ENCODE results near the gene ACMSD. TPM values are rescaled to one million over a fixed set of nuclear protein-coding genes. Genes with fewer than 3 reads are reported as not detected.

The ACMSD gene
- total RNA-seq, 3 donors from 2014 or later (not counting 1 experiment from before 2014, with no cell fraction given), result not detected

DNA sequence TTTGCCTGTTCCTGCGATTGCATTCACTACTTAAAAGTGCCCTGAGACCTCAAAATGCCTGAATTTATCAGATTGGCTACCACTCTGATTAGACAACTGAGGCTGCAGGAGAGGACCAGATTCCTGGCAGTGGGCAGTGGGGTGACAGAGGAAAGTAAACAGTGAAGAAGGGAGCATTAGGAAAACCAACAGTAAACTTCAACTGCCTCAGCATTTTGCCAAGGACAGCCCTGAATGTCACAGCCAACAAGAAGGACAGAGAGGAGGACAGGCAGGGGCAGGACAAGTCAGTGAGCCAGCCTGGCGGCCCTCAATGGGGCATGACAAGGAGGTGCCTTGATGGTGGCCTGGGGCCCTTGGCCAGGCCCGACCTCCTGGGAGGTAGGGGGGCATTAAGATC, 24.3 kb downstream of the ACMSD start:
- no peaks in the 10 kb centered on the region for H3K36me3 ChIP-seq (ENCODE audit: control insufficient read depth, insufficient read depth, low read length)
- no peaks in the 10 kb centered on the region for H3K4me1 ChIP-seq (ENCODE audit: control insufficient read depth, insufficient read depth, low read length)
- H3K27me3 ChIP-seq (ENCODE audit: control insufficient read depth, insufficient read depth, low read length), result no peaks in the 10 kb centered on the region
- ATAC-seq (no peak), DNase-seq (no peak)
- Mint-ChIP-seq H3K4me1 (no peaks in the 10 kb centered on the region), H3K27ac (no peak overlapping the region), H3K27me3 (ENCODE audit: low read depth in 2 of 2) (no peaks in the 10 kb centered on the region), H3K36me3 (no peaks in the 10 kb centered on the region), H3K4me3 (no peak overlapping the region), H3K9me3 (no peaks in the 10 kb centered on the region)
- H3K4me3 ChIP-seq (ENCODE audit: low read length), result no peak overlapping the region
- H3K9me3 ChIP-seq (ENCODE audit: control insufficient read depth, insufficient read depth, low read length), result no peaks in the 10 kb centered on the region
- WGBS (ENCODE audit: insufficient coverage), result 95% methylated on average over 3 of the region's 3 CpGs
- TF ChIP-seq, protein P1, sequence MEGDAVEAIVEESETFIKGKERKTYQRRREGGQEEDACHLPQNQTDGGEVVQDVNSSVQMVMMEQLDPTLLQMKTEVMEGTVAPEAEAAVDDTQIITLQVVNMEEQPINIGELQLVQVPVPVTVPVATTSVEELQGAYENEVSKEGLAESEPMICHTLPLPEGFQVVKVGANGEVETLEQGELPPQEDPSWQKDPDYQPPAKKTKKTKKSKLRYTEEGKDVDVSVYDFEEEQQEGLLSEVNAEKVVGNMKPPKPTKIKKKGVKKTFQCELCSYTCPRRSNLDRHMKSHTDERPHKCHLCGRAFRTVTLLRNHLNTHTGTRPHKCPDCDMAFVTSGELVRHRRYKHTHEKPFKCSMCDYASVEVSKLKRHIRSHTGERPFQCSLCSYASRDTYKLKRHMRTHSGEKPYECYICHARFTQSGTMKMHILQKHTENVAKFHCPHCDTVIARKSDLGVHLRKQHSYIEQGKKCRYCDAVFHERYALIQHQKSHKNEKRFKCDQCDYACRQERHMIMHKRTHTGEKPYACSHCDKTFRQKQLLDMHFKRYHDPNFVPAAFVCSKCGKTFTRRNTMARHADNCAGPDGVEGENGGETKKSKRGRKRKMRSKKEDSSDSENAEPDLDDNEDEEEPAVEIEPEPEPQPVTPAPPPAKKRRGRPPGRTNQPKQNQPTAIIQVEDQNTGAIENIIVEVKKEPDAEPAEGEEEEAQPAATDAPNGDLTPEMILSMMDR (IDR thresholded peaks at IDR 0.05), result no peak
- intact Hi-C loops (cut with micrococcal nuclease), result no loop called here
- H3K27ac ChIP-seq (ENCODE audit: low read length), result no peak overlapping the region

DNA sequence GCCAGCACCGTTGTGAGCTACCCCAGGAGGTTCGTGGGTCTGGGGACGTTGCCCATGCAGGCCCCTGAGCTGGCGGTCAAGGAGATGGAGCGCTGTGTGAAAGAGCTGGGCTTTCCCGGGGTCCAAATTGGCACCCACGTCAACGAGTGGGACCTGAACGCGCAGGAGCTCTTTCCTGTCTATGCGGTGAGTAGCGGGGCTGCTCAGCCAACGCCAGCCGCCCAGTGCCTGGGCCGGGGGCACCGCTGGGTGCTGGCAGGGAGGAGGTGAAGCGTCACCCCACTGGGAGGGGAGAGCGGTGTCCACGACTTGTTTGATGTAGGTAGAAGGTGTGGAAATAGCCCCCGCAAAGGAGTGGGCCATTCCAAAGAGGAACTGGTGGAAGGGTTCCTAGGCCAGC, 25.0 kb downstream of the ACMSD start:
- no peak overlapping the region for H3K27ac ChIP-seq (ENCODE audit: low read length)
- intact Hi-C loops (cut with micrococcal nuclease), result no loop called here
- ATAC-seq (no peak), DNase-seq (no peak)
- no peaks in the 10 kb centered on the region for H3K36me3 ChIP-seq (ENCODE audit: control insufficient read depth, insufficient read depth, low read length)
- no peaks in the 10 kb centered on the region for H3K9me3 ChIP-seq (ENCODE audit: control insufficient read depth, insufficient read depth, low read length)
- no peaks in the 10 kb centered on the region for H3K4me1 Mint-ChIP-seq
- no peaks in the 10 kb centered on the region for H3K4me1 ChIP-seq (ENCODE audit: control insufficient read depth, insufficient read depth, low read length)
- no peaks in the 10 kb centered on the region for H3K27me3 Mint-ChIP-seq (ENCODE audit: low read depth in 2 of 2)
- no peaks in the 10 kb centered on the region for H3K36me3 Mint-ChIP-seq
- no peak overlapping the region for H3K4me3 ChIP-seq (ENCODE audit: low read length)
- H3K27ac Mint-ChIP-seq, result no peak overlapping the region
- no peak overlapping the region for H3K4me3 Mint-ChIP-seq
- no peaks in the 10 kb centered on the region for H3K27me3 ChIP-seq (ENCODE audit: control insufficient read depth, insufficient read depth, low read length)
- H3K9me3 Mint-ChIP-seq, result no peaks in the 10 kb centered on the region
- TF ChIP-seq, protein P1 (IDR thresholded peaks at IDR 0.05), result no peak
- 85% methylated on average over 20 of the region's 20 CpGs for WGBS (ENCODE audit: insufficient coverage)

DNA sequence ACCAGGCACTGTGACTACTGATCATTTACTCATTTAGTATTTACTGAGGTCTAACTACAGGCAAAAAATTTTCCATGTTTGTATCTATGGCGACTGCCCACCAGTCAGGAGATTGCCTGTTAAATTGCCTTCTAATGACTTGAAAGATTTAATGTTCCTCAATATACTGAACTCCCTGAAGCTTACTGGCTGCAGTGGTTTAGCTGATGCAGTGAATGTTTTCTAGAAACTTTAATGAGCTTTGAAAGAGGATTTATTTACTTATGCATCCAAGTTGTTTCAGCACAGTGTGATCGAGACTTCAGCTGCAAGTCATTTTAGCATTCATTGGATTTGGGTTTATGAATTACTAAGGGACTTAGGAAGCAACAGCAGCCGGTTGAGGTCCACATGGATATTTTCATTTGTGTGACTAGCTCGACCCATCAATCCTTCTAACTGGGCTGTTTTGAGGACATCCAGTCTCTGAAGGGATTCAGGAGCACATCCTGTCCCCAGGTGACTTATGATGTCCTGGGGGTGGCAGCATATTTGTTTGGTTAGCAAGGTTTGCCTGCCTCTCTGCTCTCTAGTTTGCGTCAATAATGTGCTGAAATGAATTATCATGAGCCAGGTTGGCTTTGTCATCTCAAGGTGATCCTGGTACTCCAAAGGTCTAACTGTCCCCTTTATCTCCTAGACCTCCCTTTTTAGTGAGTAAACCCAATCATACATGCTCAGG, 26.8 kb downstream of the ACMSD start:
- H3K27me3 Mint-ChIP-seq (ENCODE audit: low read depth in 2 of 2), result no peaks in the 10 kb centered on the region
- intact Hi-C loops (cut with micrococcal nuclease), result no loop called here
- no peak overlapping the region for H3K27ac Mint-ChIP-seq

More for the DNA sequence above, 26.8 kb downstream of the ACMSD start:
- WGBS (ENCODE audit: insufficient coverage), result 88% methylated on average over 5 of the region's 5 CpGs
- H3K36me3 ChIP-seq (ENCODE audit: control insufficient read depth, insufficient read depth, low read length), result no peaks in the 10 kb centered on the region
- Mint-ChIP-seq H3K4me3 (no peak overlapping the region), H3K4me1 (no peaks in the 10 kb centered on the region), H3K9me3 (no peaks in the 10 kb centered on the region), H3K36me3 (no peaks in the 10 kb centered on the region)
- no peaks in the 10 kb centered on the region for H3K9me3 ChIP-seq (ENCODE audit: control insufficient read depth, insufficient read depth, low read length)
- no peak for ATAC-seq
- no peaks in the 10 kb centered on the region for H3K4me1 ChIP-seq (ENCODE audit: control insufficient read depth, insufficient read depth, low read length)
- TF ChIP-seq, protein P1 (IDR thresholded peaks at IDR 0.05), result no peak
- H3K27ac ChIP-seq (ENCODE audit: low read length), result no peak overlapping the region
- H3K27me3 ChIP-seq (ENCODE audit: control insufficient read depth, insufficient read depth, low read length), result no peaks in the 10 kb centered on the region
- no peak overlapping the region for H3K4me3 ChIP-seq (ENCODE audit: low read length)
- DNase-seq, result no peak
